ENCODE results near the gene CDKAL1. TPM values are rescaled to one million over a fixed set of nuclear protein-coding genes. Genes with fewer than 3 reads are reported as not detected.

CDKAL1 gene
- total RNA-seq, 1 experiment from 2014 or later: 13.8 TPM

DNA sequence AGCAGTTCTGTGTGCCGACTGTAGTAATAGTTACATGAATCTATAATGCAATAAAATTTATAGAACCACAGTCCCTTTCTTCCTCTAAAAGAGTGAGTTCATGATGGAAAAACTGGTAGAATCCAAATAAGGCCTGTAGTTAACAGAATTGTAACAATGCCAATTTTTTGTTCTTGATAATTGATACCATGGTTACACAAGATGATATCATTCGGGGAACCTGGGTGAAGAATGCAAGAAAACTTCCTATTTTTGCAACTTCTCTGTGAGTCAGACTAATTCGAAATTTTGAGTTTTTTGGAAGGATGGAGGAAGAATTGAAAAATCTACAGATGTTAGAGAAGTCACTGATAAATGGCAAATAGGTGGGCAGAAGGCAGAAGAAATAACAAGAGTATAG, 381.8 kb downstream of the CDKAL1 start:
- no peak overlapping the region for H3K27ac ChIP-seq (ENCODE audit: low read length)
- no peaks in the 10 kb centered on the region for H4K20me1 ChIP-seq (ENCODE audit: low read length)
- H3K9me2 ChIP-seq (replicated peaks; ENCODE audit: low read length): no peaks in the 10 kb centered on the region
- ATAC-seq (no peak), DNase-seq (no peak)
- H3K9me3 ChIP-seq (ENCODE audit: low read length): no peaks in the 10 kb centered on the region
- H3K4me3 ChIP-seq (ENCODE audit: low read length): no peak overlapping the region
- CTCF ChIA-PET: no interaction called here
- H3K9ac ChIP-seq (ENCODE audit: low read length): no peak overlapping the region
- H2AFZ ChIP-seq (ENCODE audit: low read length): no peak overlapping the region
- H3K79me2 ChIP-seq (ENCODE audit: low read length): no peaks in the 10 kb centered on the region
- POLR2A ChIA-PET (ENCODE audit: unreplicated experiment): no interaction called here
- peaks cover 12% of the 10 kb centered on the region for H3K4me1 ChIP-seq (ENCODE audit: insufficient read depth, low read length)
- H3F3A ChIP-seq (ENCODE audit: low read length, unreplicated experiment): no peaks in the 10 kb centered on the region
- no peak overlapping the region for H3K4me2 ChIP-seq (ENCODE audit: low read length)
- H3K27me3 ChIP-seq (ENCODE audit: low read length): no peaks in the 10 kb centered on the region
- intact Hi-C loops (cut with micrococcal nuclease): no loop called here
- BruUV-seq (replicated peaks): no TSS peak
- no peak for TF ChIP-seq EZH2phosphoT487 (IDR thresholded peaks at IDR 0.05; ENCODE audit: borderline replicate concordance, low read length)
- TF ChIP-seq, protein P1, sequence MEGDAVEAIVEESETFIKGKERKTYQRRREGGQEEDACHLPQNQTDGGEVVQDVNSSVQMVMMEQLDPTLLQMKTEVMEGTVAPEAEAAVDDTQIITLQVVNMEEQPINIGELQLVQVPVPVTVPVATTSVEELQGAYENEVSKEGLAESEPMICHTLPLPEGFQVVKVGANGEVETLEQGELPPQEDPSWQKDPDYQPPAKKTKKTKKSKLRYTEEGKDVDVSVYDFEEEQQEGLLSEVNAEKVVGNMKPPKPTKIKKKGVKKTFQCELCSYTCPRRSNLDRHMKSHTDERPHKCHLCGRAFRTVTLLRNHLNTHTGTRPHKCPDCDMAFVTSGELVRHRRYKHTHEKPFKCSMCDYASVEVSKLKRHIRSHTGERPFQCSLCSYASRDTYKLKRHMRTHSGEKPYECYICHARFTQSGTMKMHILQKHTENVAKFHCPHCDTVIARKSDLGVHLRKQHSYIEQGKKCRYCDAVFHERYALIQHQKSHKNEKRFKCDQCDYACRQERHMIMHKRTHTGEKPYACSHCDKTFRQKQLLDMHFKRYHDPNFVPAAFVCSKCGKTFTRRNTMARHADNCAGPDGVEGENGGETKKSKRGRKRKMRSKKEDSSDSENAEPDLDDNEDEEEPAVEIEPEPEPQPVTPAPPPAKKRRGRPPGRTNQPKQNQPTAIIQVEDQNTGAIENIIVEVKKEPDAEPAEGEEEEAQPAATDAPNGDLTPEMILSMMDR (conservative IDR thresholded peaks at IDR 0.05; ENCODE audit: low read depth, low read length): no peak
- TF ChIP-seq EZH2 (IDR thresholded peaks at IDR 0.05; ENCODE audit: low read length, unreplicated experiment): no peak
- H3K36me3 ChIP-seq (ENCODE audit: low read depth, low read length): no peaks in the 10 kb centered on the region

DNA sequence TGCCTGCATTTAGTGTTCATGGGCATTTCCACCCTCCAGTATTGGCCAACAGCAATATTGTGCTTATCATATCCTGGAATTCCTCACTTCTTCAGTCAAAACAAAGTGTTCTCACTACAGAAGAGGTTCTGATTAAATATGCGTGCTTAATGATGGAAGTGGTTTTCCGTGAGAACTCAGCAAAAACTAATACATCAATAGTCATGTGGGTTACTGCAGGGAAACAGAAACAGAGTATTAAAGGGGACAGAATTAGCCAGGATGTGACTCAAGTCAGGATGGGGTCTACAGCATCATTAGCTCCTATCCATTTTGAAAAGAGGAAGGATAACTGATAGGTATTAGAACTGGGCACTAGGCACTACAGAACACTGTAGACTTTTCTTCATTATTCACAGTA, 384.6 kb downstream of the CDKAL1 start:
- no peaks in the 10 kb centered on the region for H3K36me3 ChIP-seq (ENCODE audit: low read depth, low read length)
- H3F3A ChIP-seq (ENCODE audit: low read length, unreplicated experiment): no peaks in the 10 kb centered on the region
- POLR2A ChIA-PET (ENCODE audit: unreplicated experiment): no interaction called here

More for the DNA sequence above, 384.6 kb downstream of the CDKAL1 start:
- TF ChIP-seq, protein P1 (conservative IDR thresholded peaks at IDR 0.05; ENCODE audit: low read depth, low read length): no peak
- TF ChIP-seq EZH2phosphoT487 (IDR thresholded peaks at IDR 0.05; ENCODE audit: borderline replicate concordance, low read length) (no peak), EZH2 (IDR thresholded peaks at IDR 0.05; ENCODE audit: low read length, unreplicated experiment) (no peak)
- no peak overlapping the region for H3K9ac ChIP-seq (ENCODE audit: low read length)
- no peaks in the 10 kb centered on the region for H3K9me3 ChIP-seq (ENCODE audit: low read length)
- no peak overlapping the region for H3K4me2 ChIP-seq (ENCODE audit: low read length)
- no peaks in the 10 kb centered on the region for H3K27me3 ChIP-seq (ENCODE audit: low read length)
- no peaks in the 10 kb centered on the region for H4K20me1 ChIP-seq (ENCODE audit: low read length)
- H3K4me3 ChIP-seq (ENCODE audit: low read length): no peak overlapping the region
- ATAC-seq: no peak
- peaks cover 37% of the 10 kb centered on the region for H3K4me1 ChIP-seq (ENCODE audit: insufficient read depth, low read length)
- H3K79me2 ChIP-seq (ENCODE audit: low read length): no peaks in the 10 kb centered on the region
- no peak for DNase-seq
- H3K27ac ChIP-seq (ENCODE audit: low read length): no peak overlapping the region
- intact Hi-C loops (cut with micrococcal nuclease): no loop called here
- no TSS peak for BruUV-seq (replicated peaks)
- H3K9me2 ChIP-seq (replicated peaks; ENCODE audit: low read length): no peaks in the 10 kb centered on the region
- no peak overlapping the region for H2AFZ ChIP-seq (ENCODE audit: low read length)
- CTCF ChIA-PET: no interaction called here
